ENCODE data around the gene MYL5. TPM values are rescaled to one million over a fixed set of nuclear protein-coding genes. Genes with fewer than 3 reads are reported as not detected.
"Not testable (repeated sequence)": the region's sequence is repeated elsewhere in the genome, so short reads cannot be mapped to it uniquely, and the experiment has no call there.

The MYL5 gene
- total RNA-seq, 2 donors from 2014 or later, result 14.6 to 25.7 TPM

- Histone ChIP-seq H3K4me3 (no peak overlapping the region), H3K27ac (no peak overlapping the region), H3K9me3 (no peaks in the 10 kb centered on the region), H3K4me1 (replicated peaks) (no peaks in the 10 kb centered on the region), H3K27me3 (replicated peaks; ENCODE audit: insufficient read depth) (no peaks in the 10 kb centered on the region), H3K36me3 (no peaks in the 10 kb centered on the region)
- TF ChIP-seq POLR2A (IDR thresholded peaks at IDR 0.05), result no peak
- no peak for TF ChIP-seq POLR2AphosphoS5 (IDR thresholded peaks at IDR 0.05)
- TF ChIP-seq, protein P1, sequence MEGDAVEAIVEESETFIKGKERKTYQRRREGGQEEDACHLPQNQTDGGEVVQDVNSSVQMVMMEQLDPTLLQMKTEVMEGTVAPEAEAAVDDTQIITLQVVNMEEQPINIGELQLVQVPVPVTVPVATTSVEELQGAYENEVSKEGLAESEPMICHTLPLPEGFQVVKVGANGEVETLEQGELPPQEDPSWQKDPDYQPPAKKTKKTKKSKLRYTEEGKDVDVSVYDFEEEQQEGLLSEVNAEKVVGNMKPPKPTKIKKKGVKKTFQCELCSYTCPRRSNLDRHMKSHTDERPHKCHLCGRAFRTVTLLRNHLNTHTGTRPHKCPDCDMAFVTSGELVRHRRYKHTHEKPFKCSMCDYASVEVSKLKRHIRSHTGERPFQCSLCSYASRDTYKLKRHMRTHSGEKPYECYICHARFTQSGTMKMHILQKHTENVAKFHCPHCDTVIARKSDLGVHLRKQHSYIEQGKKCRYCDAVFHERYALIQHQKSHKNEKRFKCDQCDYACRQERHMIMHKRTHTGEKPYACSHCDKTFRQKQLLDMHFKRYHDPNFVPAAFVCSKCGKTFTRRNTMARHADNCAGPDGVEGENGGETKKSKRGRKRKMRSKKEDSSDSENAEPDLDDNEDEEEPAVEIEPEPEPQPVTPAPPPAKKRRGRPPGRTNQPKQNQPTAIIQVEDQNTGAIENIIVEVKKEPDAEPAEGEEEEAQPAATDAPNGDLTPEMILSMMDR (IDR thresholded peaks at IDR 0.05), result no peak
- WGBS, result 71% methylated on average over 32 of the region's 32 CpGs
- no peak for DNase-seq (ENCODE audit: low spot score)
- intact Hi-C loops (cut with DNase I), result no loop called here
Measured at GRCh38 chr4:637536-638280, 36.6 kb upstream of the MYL5 start.

GRCh38 chr4:642366-642765 is 32.0 kb upstream of the MYL5 start:
- intact Hi-C loops (cut with DNase I); H3K36me3 ChIP-seq: not testable (repeated sequence)
- WGBS, result 89% methylated on average over 6 of the region's 6 CpGs

DNA sequence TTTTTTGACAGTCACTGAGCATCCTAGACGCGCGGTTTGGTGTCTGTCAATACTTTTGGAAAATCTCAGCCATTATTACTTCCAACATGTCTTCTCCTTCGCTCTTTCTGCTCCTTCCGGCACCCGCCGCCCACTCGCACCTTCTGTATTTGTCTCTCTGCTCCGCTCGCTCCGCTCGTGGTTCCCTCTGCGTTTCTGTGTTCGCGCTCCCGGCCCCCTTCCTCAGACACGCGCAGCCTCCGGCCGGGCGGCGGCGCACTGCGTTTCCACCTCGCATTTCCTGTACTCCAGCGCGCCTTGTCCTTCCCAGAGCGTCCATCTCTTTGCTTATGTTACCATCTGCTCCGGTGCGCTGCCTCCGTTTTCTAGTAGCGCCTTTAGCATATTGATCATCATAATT is 27.9 kb upstream of the MYL5 start:
- TF ChIP-seq, protein P1 (IDR thresholded peaks at IDR 0.05), result no peak
- TF ChIP-seq POLR2AphosphoS5 (IDR thresholded peaks at IDR 0.05) (no peak), POLR2A (IDR thresholded peaks at IDR 0.05) (no peak)
- H3K27me3 ChIP-seq (replicated peaks; ENCODE audit: insufficient read depth), result peaks cover 9% of the 10 kb centered on the region
- H3K36me3 ChIP-seq, result no peaks in the 10 kb centered on the region
- DNase-seq (ENCODE audit: low spot score), result no peak
- H3K4me3 ChIP-seq, result no peak overlapping the region
- WGBS, result 79% methylated on average over 32 of the region's 32 CpGs
- H3K4me1 ChIP-seq (replicated peaks), result no peaks in the 10 kb centered on the region
- H3K27ac ChIP-seq, result no peak overlapping the region
- no peaks in the 10 kb centered on the region for H3K9me3 ChIP-seq
- intact Hi-C loops (cut with DNase I), result no loop called here

More at GRCh38 chr4:642366-642765, 32.0 kb upstream of the MYL5 start:
- H3K27me3 ChIP-seq (replicated peaks; ENCODE audit: insufficient read depth); H3K9me3 ChIP-seq; H3K27ac ChIP-seq; H3K4me3 ChIP-seq; H3K4me1 ChIP-seq (replicated peaks); DNase-seq (ENCODE audit: low spot score): not testable (repeated sequence)

- intact Hi-C loops (cut with DNase I), result no loop called here
- Histone ChIP-seq H3K27me3 (replicated peaks; ENCODE audit: insufficient read depth) (peaks cover 9% of the 10 kb centered on the region), H3K9me3 (no peaks in the 10 kb centered on the region), H3K36me3 (no peaks in the 10 kb centered on the region), H3K4me1 (replicated peaks) (no peaks in the 10 kb centered on the region), H3K27ac (no peak overlapping the region), H3K4me3 (no peak overlapping the region)
- WGBS, result 65% methylated on average over 13 of the region's 13 CpGs
- TF ChIP-seq POLR2AphosphoS5 (IDR thresholded peaks at IDR 0.05) (no peak), POLR2A (IDR thresholded peaks at IDR 0.05) (no peak)
- TF ChIP-seq, protein P1 (IDR thresholded peaks at IDR 0.05), result no peak
- DNase-seq (ENCODE audit: low spot score), result no peak
Measured at GRCh38 chr4:647481-647880, 26.9 kb upstream of the MYL5 start.

GRCh38 chr4:648579-649292 is 25.6 kb upstream of the MYL5 start:
- 63% methylated on average over 22 of the region's 28 CpGs for WGBS
- DNase-seq (ENCODE audit: low spot score), result no peak
- intact Hi-C loops (cut with DNase I), result no loop called here
- Histone ChIP-seq H3K27ac (no peak overlapping the region), H3K4me3 (no peak overlapping the region), H3K9me3 (no peaks in the 10 kb centered on the region), H3K27me3 (replicated peaks; ENCODE audit: insufficient read depth) (peaks cover 9% of the 10 kb centered on the region), H3K4me1 (replicated peaks) (no peaks in the 10 kb centered on the region), H3K36me3 (no peaks in the 10 kb centered on the region)
- TF ChIP-seq POLR2AphosphoS5 (IDR thresholded peaks at IDR 0.05) (no peak), POLR2A (IDR thresholded peaks at IDR 0.05) (no peak)
- TF ChIP-seq, protein P1 (IDR thresholded peaks at IDR 0.05), result no peak
